RKO (cell line): ENCODE measurements around the gene AOAH.
"Not testable (repeated sequence)": the region's sequence is repeated elsewhere in the genome, so short reads cannot be mapped to it uniquely, and the experiment has no call there.

ENCODE experiments used
- DNase-seq: peaks from one replicate; pipeline ENCODE4 v3.0.0-alpha.2; 2016; ENCODE audit warnings: low spot score

AOAH gene

DNA sequence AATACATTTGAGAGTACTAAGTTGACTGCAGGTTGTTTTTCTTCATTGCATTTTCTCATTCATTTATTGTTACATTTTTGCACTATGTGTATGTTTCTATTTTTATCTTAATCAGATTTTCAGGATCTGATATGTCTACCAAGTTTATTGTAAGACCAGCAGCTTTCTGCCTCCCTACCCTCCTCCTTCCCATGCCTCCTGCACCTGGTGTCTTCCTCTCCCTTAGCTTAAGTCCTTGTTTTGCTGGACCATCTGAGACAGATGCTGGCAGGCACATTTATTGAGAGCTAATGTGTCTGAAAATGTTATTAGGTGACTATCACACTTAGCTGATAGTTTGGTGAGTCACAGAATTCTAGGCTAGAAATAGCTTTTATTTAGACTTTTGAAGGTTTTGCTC, 255.1 kb downstream of the AOAH start:
- DNase-seq = no peak

DNA sequence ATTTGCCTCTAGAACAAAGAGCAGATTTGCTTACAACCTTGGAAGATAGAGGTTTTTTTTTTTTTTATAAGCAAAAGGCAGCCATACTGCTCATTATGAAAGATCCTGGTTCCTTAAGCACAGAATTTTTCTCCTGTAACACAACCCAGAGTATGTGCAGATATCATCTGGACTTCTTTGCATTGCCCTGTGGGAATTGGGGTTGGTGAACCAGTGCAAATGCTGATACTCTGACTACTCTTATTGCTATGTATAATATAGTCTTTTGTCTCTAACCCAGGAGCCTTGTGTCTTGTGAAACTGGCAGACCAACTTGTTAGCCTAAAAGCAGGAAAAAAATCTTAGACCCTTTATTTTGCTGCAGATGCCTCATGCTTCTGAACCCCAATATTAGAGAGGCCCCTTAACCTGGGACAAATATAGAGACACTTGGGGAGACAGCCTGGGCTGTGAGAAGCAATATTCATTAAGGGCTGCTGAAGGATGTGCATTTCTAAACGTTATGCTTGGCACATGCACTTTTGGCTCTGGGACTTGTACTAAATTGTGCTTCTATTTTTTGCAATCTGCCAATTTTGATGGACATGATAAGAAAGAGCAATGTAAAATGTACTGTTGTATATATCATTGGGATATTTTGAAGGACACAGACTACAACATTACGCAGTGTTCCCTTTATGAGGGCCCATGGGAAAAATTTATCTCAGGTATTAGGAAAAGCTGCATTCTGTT, 255.8 kb downstream of the AOAH start:
- DNase-seq = no peak

DNA sequence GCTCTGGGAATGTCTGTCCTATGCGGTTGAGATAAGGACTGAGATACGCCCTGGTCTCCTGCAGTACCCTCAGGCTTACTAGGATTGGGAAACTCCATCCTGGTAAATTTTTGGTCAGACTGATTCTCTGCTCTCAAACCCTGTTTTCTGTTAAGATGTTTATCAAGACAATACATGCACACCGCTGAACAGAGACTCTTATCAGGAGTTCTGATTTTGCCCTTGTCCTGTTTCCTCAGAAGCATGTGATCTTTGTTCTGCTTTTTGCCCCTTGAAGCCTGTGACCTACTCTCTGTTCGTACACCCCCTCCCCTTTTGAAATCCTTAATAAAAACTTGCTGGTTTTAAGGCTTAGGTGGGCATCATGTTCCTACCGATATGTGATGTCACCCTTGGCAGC, 258.3 kb downstream of the AOAH start:
- not testable (repeated sequence) for DNase-seq

DNA sequence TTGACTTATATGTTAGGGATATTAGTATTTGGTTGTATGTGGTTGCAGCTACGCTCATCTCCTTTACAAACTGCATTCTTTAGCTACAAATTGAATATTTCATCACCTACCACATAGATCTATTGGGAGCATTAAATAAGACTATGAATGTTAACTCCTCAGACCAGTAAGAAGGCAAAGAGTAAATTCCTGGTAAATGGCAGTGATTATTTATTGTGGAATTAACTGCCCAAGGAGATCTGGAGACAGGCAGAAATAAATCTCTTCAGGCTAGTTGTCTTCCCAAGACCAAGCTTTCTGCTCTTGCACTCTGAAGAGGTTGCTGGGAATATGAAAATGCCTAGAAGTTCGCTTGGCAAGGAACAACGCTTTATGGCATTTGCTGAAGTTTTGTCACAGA, 260.0 kb downstream of the AOAH start:
- DNase-seq = no peak
